Measurements from ENCODE around the gene FAM193A.

- TF ChIP-seq POLR2A (IDR thresholded peaks at IDR 0.05) (no peak), CTCF (IDR thresholded peaks at IDR 0.05) (no peak), POLR2AphosphoS5 (IDR thresholded peaks at IDR 0.05; ENCODE audit: insufficient read depth in 1 of 2, low read depth in 1 of 2) (no peak)
Observed at GRCh38 chr4:2512396-2513135, 23.9 kb upstream of the FAM193A start.
